Endothelial cell of umbilical vein (primary cell): ENCODE data around the gene GABPB2. TPM values are rescaled to one million over a fixed set of nuclear protein-coding genes. Genes with fewer than 3 reads are reported as not detected.

Source experiments
- BruUV-seq: library from RNA; stranded (reverse); fragments of 400-500 nt; replicated peaks from 2 replicates; lab custom pipeline; 2021; lab: Mats Ljungman, UMichigan
- CTCF ChIA-PET: fragments of 300-600, 350-600 bp; sonication (Branson Sonifier 250); formaldehyde crosslinking; loops from one replicate; lab custom pipeline; 2021; ENCODE audit warnings: antibody characterized with exemption, inconsistent platforms; lab: Charles Lee
- POLR2A ChIA-PET: fragments of 300-600, 350-600 bp; sonication (Branson Sonifier 250); formaldehyde crosslinking; loops from one replicate; lab custom pipeline; 2021; ENCODE audit warnings: antibody characterized with exemption, inconsistent platforms; lab: Charles Lee
- DNase-seq: peaks from one replicate; pipeline ENCODE4 v3.0.0-alpha.2; 2011; ENCODE audit warnings: low read depth, low spot score
- FAIRE-seq: peaks from 2 replicates; lab custom pipeline; 2011; peaks lifted over from hg19 to GRCh38; lab: Jason Lieb, UNC
- H2AFZ ChIP-seq: 2 replicates; pipeline ENCODE4 v1.6.0; 2012; ENCODE audit warnings: low read depth, low read length, control low read depth, inconsistent platforms
- H3K27ac ChIP-seq: 2 replicates; pipeline ENCODE4 v1.5.1; 2011; ENCODE audit warnings: low read depth, mild to moderate bottlenecking, control low read depth, low read length, moderate library complexity; ENCODE audit not compliant: insufficient read depth
- H3K27me3 ChIP-seq, 2 experiments: 2 replicates each; pipeline versions ENCODE4 v1.6.0 to v1.6.1; 2011; ENCODE audit warnings: low read length in 2 of 2, mixed read lengths in 1 of 2; ENCODE audit not compliant: control insufficient read depth in 2 of 2, insufficient read depth in 2 of 2
- H3K36me3 ChIP-seq, 2 experiments: 2 replicates in 1 of 2; 3 replicates in 1 of 2; pipeline ENCODE4 v1.5.1; 2011; ENCODE audit warnings: low read length in 2 of 2, mild to moderate bottlenecking in 1 of 2, moderate library complexity in 1 of 2; ENCODE audit not compliant: control insufficient read depth in 2 of 2, insufficient read depth in 2 of 2; ENCODE audit errors: extremely low read depth in 1 of 2
- H3K4me1 ChIP-seq: 3 replicates; pipeline ENCODE4 v1.5.1; 2011; ENCODE audit warnings: mild to moderate bottlenecking, low read length; ENCODE audit not compliant: control insufficient read depth, insufficient read depth; ENCODE audit errors: extremely low read depth
- H3K4me2 ChIP-seq: 2 replicates; pipeline ENCODE4 v1.6.1; 2011; ENCODE audit warnings: low read length, control low read depth, mixed read lengths; ENCODE audit not compliant: insufficient read depth
- H3K4me3 ChIP-seq, 3 experiments: fragments of 200-600 bp in 1 of 3; sonication (generic), shearing (Covaris generic) in 1 of 3; replicated peaks in 1 of 3; 2 replicates each; pipeline ENCODE4 v1.5.1; 2011 to 2016; ENCODE audit warnings: control low read depth in 3 of 3, low read length in 3 of 3, mild to moderate bottlenecking in 2 of 3, inconsistent platforms in 1 of 3, low read depth in 1 of 3, moderate library complexity in 1 of 3; ENCODE audit not compliant: insufficient read depth in 1 of 3
- H3K79me2 ChIP-seq: 2 replicates; pipeline ENCODE4 v1.6.0; 2012; ENCODE audit warnings: low read length, inconsistent platforms; ENCODE audit not compliant: control insufficient read depth, insufficient read depth
- H3K9ac ChIP-seq: replicated peaks from 2 replicates; pipeline ENCODE3; 2011; ENCODE audit warnings: low read length, control low read depth; ENCODE audit not compliant: insufficient read depth; ENCODE audit errors: extremely low read depth
- H3K9me1 ChIP-seq: replicated peaks from 3 replicates; pipeline ENCODE4 v1.6.0; 2011; ENCODE audit warnings: mild to moderate bottlenecking, low read length; ENCODE audit not compliant: control insufficient read depth, insufficient read depth; ENCODE audit errors: extremely low read depth
- H3K9me3 ChIP-seq: replicated peaks from 2 replicates; pipeline ENCODE4 v1.5.1; 2012; ENCODE audit warnings: low read length, inconsistent platforms; ENCODE audit not compliant: control insufficient read depth, insufficient read depth
- H4K20me1 ChIP-seq: replicated peaks from 2 replicates; pipeline ENCODE3; 2011; ENCODE audit warnings: mild to moderate bottlenecking, low read length; ENCODE audit not compliant: control insufficient read depth, insufficient read depth; ENCODE audit errors: extremely low read depth
- CTCF ChIP-seq, 2 donors: IDR thresholded peaks; 1 replicate in 1 of 2; 2 replicates in 1 of 2; pipeline ENCODE4 v1.5.1; 2011; ENCODE audit warnings: low read length in 2 of 2, mild to moderate bottlenecking in 2 of 2, moderate library complexity in 2 of 2, control low read depth in 1 of 2, inconsistent platforms in 1 of 2, low read depth in 1 of 2; ENCODE audit not compliant: insufficient read depth in 1 of 2; ENCODE audit errors: extremely low read depth in 1 of 2
- EZH2 ChIP-seq: IDR thresholded peaks from 2 replicates; pipeline ENCODE4 v1.6.1; 2012; ENCODE audit warnings: borderline replicate concordance, low read depth, mild to moderate bottlenecking, moderate library complexity, low read length, inconsistent platforms; ENCODE audit not compliant: severe bottlenecking
- FOS ChIP-seq: IDR thresholded peaks from 2 replicates; pipeline ENCODE4 v1.6.1; 2011; ENCODE audit warnings: mild to moderate bottlenecking, low read length, moderate library complexity, borderline replicate concordance; ENCODE audit not compliant: insufficient read depth
- GATA2 ChIP-seq: IDR thresholded peaks from 2 replicates; pipeline ENCODE4 v1.7.0; 2011; ENCODE audit warnings: low read depth, mild to moderate bottlenecking, moderate library complexity, mixed read lengths, low read length; ENCODE audit not compliant: insufficient read length, insufficient read depth
- JUN ChIP-seq: IDR thresholded peaks from 2 replicates; pipeline ENCODE4 v1.6.1; 2011; ENCODE audit warnings: borderline replicate concordance, low read depth; ENCODE audit not compliant: insufficient read length, insufficient read depth
- MAX ChIP-seq: IDR thresholded peaks from 2 replicates; pipeline ENCODE4 v1.6.1; 2011; ENCODE audit not compliant: insufficient read depth, insufficient read length
- MYC ChIP-seq: IDR thresholded peaks from one replicate; pipeline ENCODE4 v1.6.1; 2011; ENCODE audit warnings: mild to moderate bottlenecking, low read depth, low read length
- POLR2A ChIP-seq: IDR thresholded peaks from 2 replicates; pipeline ENCODE4 v1.6.1; 2012; ENCODE audit warnings: low read depth, mild to moderate bottlenecking, control low read depth, low read length
- POLR2AphosphoS5 ChIP-seq: IDR thresholded peaks from 2 replicates; pipeline ENCODE4 v1.6.1; 2012; ENCODE audit warnings: low read depth, mild to moderate bottlenecking, control low read depth, low read length, moderate library complexity; ENCODE audit not compliant: insufficient read depth
- dilution Hi-C: fragments of 300-500 bp; cut with MboI; formaldehyde crosslinking; loops from one replicate; pipeline ENCODE4 v1.15.0; 2019; ENCODE audit warnings: low sequenced_read_pairs; ENCODE audit not compliant: extremely low pct_ligation_motif_present
- intact Hi-C: fragments of 100-400 bp; cut with micrococcal nuclease; formaldehyde crosslinking; loops from one replicate; pipeline ENCODE4 v1.10.0; 2022
- polyA plus RNA-seq, 4 experiments: library from polyadenylated mRNA; depleted of rRNA in 3 of 4; stranded (reverse) in 3 of 4; unstranded in 1 of 4; fragments of >200 nt; gene quantifications; 2 replicates each; pipeline versions ENCODE4 v1.2.1 to v1.2.3, GENCODE V29; 2011 to 2012; ENCODE audit warnings: missing spikeins in 1 of 4
- total RNA-seq: library from RNA; stranded (reverse); gene quantifications from 2 replicates; pipeline ENCODE4 v1.2.3, GENCODE V29; 2021

Gene GABPB2
- total and polyA plus RNA-seq, 2 donors (not counting 3 experiments of a cell fraction or from before 2014, with no cell fraction given) = 2.6 to 4.3 TPM

GRCh38 chr1:151145304-151146071 lies 74.9 kb downstream of the GABPB2 start:
- POLR2A ChIA-PET = interaction anchor here (1.1 kb wide), 1 partner anchor 44 kb away, joined by 3 read pairs; the partner anchor contains the start of gene VPS72

More at GRCh38 chr1:151145304-151146071, 74.9 kb downstream of the GABPB2 start:
- Histone ChIP-seq H3K4me3 (peak overlapping the region; percentile 49 to 81 (median 59)), H4K20me1 (no peaks in the 10 kb centered on the region), H3K27ac (no peak overlapping the region), H3K9me1 (no peaks in the 10 kb centered on the region), H3K27me3 (no peaks in the 10 kb centered on the region), H3K4me2 (peak overlapping the region; percentile 96), H3K9ac (peak overlapping the region; percentile 53), H3K36me3 (peaks cover 0 to 6% of the 10 kb centered on the region in 2 experiments), H3K4me1 (peaks cover 29% of the 10 kb centered on the region), H3K79me2 (no peaks in the 10 kb centered on the region), H2AFZ (peak overlapping the region; percentile 79), H3K9me3 (no peaks in the 10 kb centered on the region)
- no TSS peak for BruUV-seq
- DNase-seq (peak; percentile 40), FAIRE-seq (peak; percentile 12)
- no peak for TF ChIP-seq GATA2
- TF ChIP-seq MAX = no peak
- no peak for TF ChIP-seq MYC
- TF ChIP-seq FOS = no peak
- TF ChIP-seq EZH2 = no peak
- TF ChIP-seq JUN = no peak
- TF ChIP-seq CTCF (IDR thresholded peaks at IDR 0.05; ENCODE audit: extremely low read depth in 1 of 2, insufficient read depth in 1 of 2, low read depth in 1 of 2, low read length in 2 of 2) = no peak
- TF ChIP-seq POLR2A = no peak
- TF ChIP-seq POLR2AphosphoS5 = no peak
- intact Hi-C loops (loop anchor here (1.0 to 5.0 kb wide), 5 partner anchors 10 to 168 kb away; partner anchors contain the start of genes GABPB2 and LYSMD1), dilution Hi-C loops (no loop called here)
- CTCF ChIA-PET = interaction anchor here (0.6 to 3.2 kb wide), 4 partner anchors 10 to 121 kb away, joined by 3 to 30 read pairs (median 4); no protein-coding TSS in a partner anchor
